DOHH2 (cell line): ENCODE data around the gene LAGE3.

Experiments
- CTCF ChIP-seq: fragments of 200-600 bp; sonication (generic); IDR thresholded peaks from one replicate; pipeline ENCODE4 v1.5.1; 2014; ENCODE audit warnings: antibody characterized with exemption, mild to moderate bottlenecking, low read depth, low read length; ENCODE audit not compliant: poor library complexity, severe bottlenecking
- EZH2phosphoT487 ChIP-seq: fragments of 200-600 bp; sonication (generic); IDR thresholded peaks from 2 replicates; pipeline ENCODE4 v1.6.1; 2017; ENCODE audit warnings: borderline replicate concordance, mild to moderate bottlenecking, antibody characterized with exemption, low read length, moderate library complexity, mixed read lengths

GRCh38 chrX:154512879-154513553 lies 33.9 kb upstream of the LAGE3 start:
- no peak for TF ChIP-seq CTCF
- no peak for TF ChIP-seq EZH2phosphoT487
